Central memory CD8-positive, alpha-beta T cell (primary cell): ENCODE measurements around the gene IFNAR2.
A peak's percentile ranks its signal among the peaks of the same experiment; 100 is the strongest.

ENCODE experiments used
- ATAC-seq: fragments of 150-1000 bp; cut with Tn5 transposase; replicated peaks from 2 replicates; pipeline ENCODE4 v1.10.0; 2022; ENCODE audit warnings: mild to moderate bottlenecking, moderate FRiP score, moderate number of reproducible peaks; ENCODE audit not compliant: poor library complexity, severe bottlenecking; ENCODE audit errors: extremely low read depth
- DNase-seq, 2 donors: peaks; one replicate each; pipeline ENCODE4 v3.0.0; 2021; ENCODE audit warnings: low spot score in 2 of 2
- H3K27ac Mint-ChIP-seq: one replicate; pipeline ENCODE4 v1.8.0; 2022; ENCODE audit warnings: low read depth, mild to moderate bottlenecking, moderate library complexity, mixed read lengths
- H3K27me3 Mint-ChIP-seq: one replicate; pipeline ENCODE4 v1.8.0; 2022; ENCODE audit warnings: mixed read lengths
- H3K36me3 Mint-ChIP-seq: one replicate; pipeline ENCODE4 v1.8.0; 2022; ENCODE audit warnings: mild to moderate bottlenecking, moderate library complexity, mixed read lengths; ENCODE audit not compliant: insufficient read depth
- H3K4me1 Mint-ChIP-seq: one replicate; pipeline ENCODE4 v1.8.0; 2022; ENCODE audit warnings: mixed read lengths
- H3K4me3 Mint-ChIP-seq: one replicate; pipeline ENCODE4 v1.8.0; 2022; ENCODE audit warnings: mild to moderate bottlenecking, moderate library complexity, mixed read lengths
- H3K9me3 Mint-ChIP-seq: one replicate; pipeline ENCODE4 v1.8.0; 2022; ENCODE audit warnings: mixed read lengths

Gene IFNAR2

GRCh38 chr21:33229784-33230544 is at the start of gene IFNAR2:
IFNAR2 (plus strand) TSS chr21:33229938; CDS start chr21:33241923, 11,985 bp downstream.
- DNase-seq (peak; percentile 42 to 51), ATAC-seq (peak; percentile 73)
- Mint-ChIP-seq H3K36me3 (peaks cover 15% of the 10 kb centered on the region), H3K27me3 (no peaks in the 10 kb centered on the region), H3K27ac (peak within 1 kb of the TSS; percentile 87), H3K4me3 (peak within 1 kb of the TSS; percentile 81), H3K4me1 (peaks cover 47% of the 10 kb centered on the region), H3K9me3 (no peaks in the 10 kb centered on the region)

- Mint-ChIP-seq H3K27me3 (no peaks in the 10 kb centered on the region), H3K36me3 (no peaks in the 10 kb centered on the region), H3K4me3 (peak overlapping the region; percentile 64), H3K4me1 (peaks cover 26% of the 10 kb centered on the region), H3K27ac (peak overlapping the region; percentile 84), H3K9me3 (peaks cover 5% of the 10 kb centered on the region)
- ATAC-seq (peak; percentile 96), DNase-seq (peak in 1 of 2 donors; percentile 20)
Measured at GRCh38 chr21:33185852-33186251, 43.9 kb upstream of the IFNAR2 start.

GRCh38 chr21:33187276-33187675 is 42.5 kb upstream of the IFNAR2 start:
- no peak for ATAC-seq
- Mint-ChIP-seq H3K27me3 (peaks cover 9% of the 10 kb centered on the region), H3K4me3 (no peak overlapping the region), H3K27ac (no peak overlapping the region), H3K4me1 (peaks cover 26% of the 10 kb centered on the region), H3K36me3 (no peaks in the 10 kb centered on the region), H3K9me3 (peaks cover 5% of the 10 kb centered on the region)
- DNase-seq, result no peak

- H3K4me3 Mint-ChIP-seq, result no peak overlapping the region
- H3K36me3 Mint-ChIP-seq, result peaks cover 2% of the 10 kb centered on the region
- H3K9me3 Mint-ChIP-seq, result peaks cover 5% of the 10 kb centered on the region
- H3K27me3 Mint-ChIP-seq, result peaks cover 9% of the 10 kb centered on the region
- no peak for DNase-seq
- no peak overlapping the region for H3K27ac Mint-ChIP-seq
- ATAC-seq, result no peak
- H3K4me1 Mint-ChIP-seq, result peaks cover 21% of the 10 kb centered on the region
Measured at GRCh38 chr21:33189237-33189636, 40.5 kb upstream of the IFNAR2 start.

GRCh38 chr21:33189824-33190223 is 39.9 kb upstream of the IFNAR2 start:
- peaks cover 19% of the 10 kb centered on the region for H3K4me1 Mint-ChIP-seq
- H3K27me3 Mint-ChIP-seq, result peaks cover 9% of the 10 kb centered on the region
- H3K4me3 Mint-ChIP-seq, result no peak overlapping the region
- DNase-seq (no peak), ATAC-seq (no peak)
- peaks cover 2% of the 10 kb centered on the region for H3K36me3 Mint-ChIP-seq
- peaks cover 5% of the 10 kb centered on the region for H3K9me3 Mint-ChIP-seq
- H3K27ac Mint-ChIP-seq, result no peak overlapping the region

- no peak for DNase-seq
- no peak overlapping the region for H3K27ac Mint-ChIP-seq
Measured at GRCh38 chr21:33196941-33197374, 32.8 kb upstream of the IFNAR2 start.

GRCh38 chr21:33197496-33197895 is 32.2 kb upstream of the IFNAR2 start:
- Mint-ChIP-seq H3K36me3 (peaks cover 2% of the 10 kb centered on the region), H3K27ac (no peak overlapping the region), H3K27me3 (no peaks in the 10 kb centered on the region), H3K4me1 (peaks cover 17% of the 10 kb centered on the region), H3K9me3 (no peaks in the 10 kb centered on the region), H3K4me3 (no peak overlapping the region)
- ATAC-seq (no peak), DNase-seq (no peak)

More at GRCh38 chr21:33196941-33197374, 32.8 kb upstream of the IFNAR2 start:
- Mint-ChIP-seq H3K27me3 (no peaks in the 10 kb centered on the region), H3K4me3 (no peak overlapping the region), H3K4me1 (peaks cover 17% of the 10 kb centered on the region), H3K9me3 (no peaks in the 10 kb centered on the region), H3K36me3 (peaks cover 2% of the 10 kb centered on the region)
- no peak for ATAC-seq

- no peaks in the 10 kb centered on the region for H3K27me3 Mint-ChIP-seq
Measured at GRCh38 chr21:33198346-33199099, 31.2 kb upstream of the IFNAR2 start.

GRCh38 chr21:33199100-33199464 is 30.7 kb upstream of the IFNAR2 start:
- no peak overlapping the region for H3K4me3 Mint-ChIP-seq
- no peaks in the 10 kb centered on the region for H3K9me3 Mint-ChIP-seq
- H3K4me1 Mint-ChIP-seq, result peaks cover 24% of the 10 kb centered on the region
- H3K27ac Mint-ChIP-seq, result no peak overlapping the region
- no peaks in the 10 kb centered on the region for H3K27me3 Mint-ChIP-seq
- H3K36me3 Mint-ChIP-seq, result no peaks in the 10 kb centered on the region
- no peak for ATAC-seq
- no peak for DNase-seq

More at GRCh38 chr21:33198346-33199099, 31.2 kb upstream of the IFNAR2 start:
- no peaks in the 10 kb centered on the region for H3K36me3 Mint-ChIP-seq
- DNase-seq (no peak), ATAC-seq (no peak)
- no peaks in the 10 kb centered on the region for H3K9me3 Mint-ChIP-seq
- H3K4me1 Mint-ChIP-seq, result peaks cover 24% of the 10 kb centered on the region
- H3K27ac Mint-ChIP-seq, result no peak overlapping the region
- H3K4me3 Mint-ChIP-seq, result no peak overlapping the region

- ATAC-seq, result peak; percentile 93
- Mint-ChIP-seq H3K4me3 (no peak overlapping the region), H3K4me1 (peaks cover 25% of the 10 kb centered on the region), H3K36me3 (peaks cover 2% of the 10 kb centered on the region), H3K9me3 (no peaks in the 10 kb centered on the region), H3K27me3 (no peaks in the 10 kb centered on the region), H3K27ac (peak overlapping the region; percentile 33)
- DNase-seq, result peak; percentile 61 to 82
Measured at GRCh38 chr21:33199516-33200217, 30.1 kb upstream of the IFNAR2 start.

GRCh38 chr21:33201956-33202355 is 27.8 kb upstream of the IFNAR2 start:
- ATAC-seq, result no peak
- H3K4me1 Mint-ChIP-seq, result peaks cover 44% of the 10 kb centered on the region
- H3K27me3 Mint-ChIP-seq, result no peaks in the 10 kb centered on the region
- H3K36me3 Mint-ChIP-seq, result peaks cover 5% of the 10 kb centered on the region
- no peak overlapping the region for H3K4me3 Mint-ChIP-seq
- H3K9me3 Mint-ChIP-seq, result no peaks in the 10 kb centered on the region
- H3K27ac Mint-ChIP-seq, result peak overlapping the region; percentile 2
- no peak for DNase-seq

GRCh38 chr21:33202464-33203363 is 27.0 kb upstream of the IFNAR2 start:
- H3K27me3 Mint-ChIP-seq, result no peaks in the 10 kb centered on the region
- no peak for ATAC-seq
- peak overlapping the region; percentile 2 for H3K27ac Mint-ChIP-seq
- no peaks in the 10 kb centered on the region for H3K9me3 Mint-ChIP-seq
- H3K36me3 Mint-ChIP-seq, result peaks cover 5% of the 10 kb centered on the region
- peaks cover 52% of the 10 kb centered on the region for H3K4me1 Mint-ChIP-seq
- no peak overlapping the region for H3K4me3 Mint-ChIP-seq
- no peak for DNase-seq
